Endothelial cell of umbilical vein (primary cell): ENCODE data around the gene HOXC12. TPM values are rescaled to one million over a fixed set of nuclear protein-coding genes. Genes with fewer than 3 reads are reported as not detected.

ENCODE experiments used
- BruUV-seq: library from RNA; stranded (reverse); fragments of 400-500 nt; replicated peaks from 2 replicates; lab custom pipeline; 2021; lab: Mats Ljungman, UMichigan
- CTCF ChIA-PET: fragments of 300-600, 350-600 bp; sonication (Branson Sonifier 250); formaldehyde crosslinking; loops from one replicate; lab custom pipeline; 2021; ENCODE audit warnings: antibody characterized with exemption, inconsistent platforms; lab: Charles Lee
- POLR2A ChIA-PET: fragments of 300-600, 350-600 bp; sonication (Branson Sonifier 250); formaldehyde crosslinking; loops from one replicate; lab custom pipeline; 2021; ENCODE audit warnings: antibody characterized with exemption, inconsistent platforms; lab: Charles Lee
- DNase-seq: peaks from one replicate; pipeline ENCODE4 v3.0.0-alpha.2; 2011; ENCODE audit warnings: low read depth, low spot score
- FAIRE-seq: peaks from 2 replicates; lab custom pipeline; 2011; peaks lifted over from hg19 to GRCh38; lab: Jason Lieb, UNC
- H2AFZ ChIP-seq: 2 replicates; pipeline ENCODE4 v1.6.0; 2012; ENCODE audit warnings: low read depth, low read length, control low read depth, inconsistent platforms
- H3K27ac ChIP-seq: 2 replicates; pipeline ENCODE4 v1.5.1; 2011; ENCODE audit warnings: low read depth, mild to moderate bottlenecking, control low read depth, low read length, moderate library complexity; ENCODE audit not compliant: insufficient read depth
- H3K27me3 ChIP-seq, 2 experiments: 2 replicates each; pipeline versions ENCODE4 v1.6.0 to v1.6.1; 2011; ENCODE audit warnings: low read length in 2 of 2, mixed read lengths in 1 of 2; ENCODE audit not compliant: control insufficient read depth in 2 of 2, insufficient read depth in 2 of 2
- H3K36me3 ChIP-seq, 2 experiments: 2 replicates in 1 of 2; 3 replicates in 1 of 2; pipeline ENCODE4 v1.5.1; 2011; ENCODE audit warnings: low read length in 2 of 2, mild to moderate bottlenecking in 1 of 2, moderate library complexity in 1 of 2; ENCODE audit not compliant: control insufficient read depth in 2 of 2, insufficient read depth in 2 of 2; ENCODE audit errors: extremely low read depth in 1 of 2
- H3K4me1 ChIP-seq: 3 replicates; pipeline ENCODE4 v1.5.1; 2011; ENCODE audit warnings: mild to moderate bottlenecking, low read length; ENCODE audit not compliant: control insufficient read depth, insufficient read depth; ENCODE audit errors: extremely low read depth
- H3K4me2 ChIP-seq: 2 replicates; pipeline ENCODE4 v1.6.1; 2011; ENCODE audit warnings: low read length, control low read depth, mixed read lengths; ENCODE audit not compliant: insufficient read depth
- H3K4me3 ChIP-seq, 3 experiments: fragments of 200-600 bp in 1 of 3; sonication (generic), shearing (Covaris generic) in 1 of 3; replicated peaks in 1 of 3; 2 replicates each; pipeline ENCODE4 v1.5.1; 2011 to 2016; ENCODE audit warnings: control low read depth in 3 of 3, low read length in 3 of 3, mild to moderate bottlenecking in 2 of 3, inconsistent platforms in 1 of 3, low read depth in 1 of 3, moderate library complexity in 1 of 3; ENCODE audit not compliant: insufficient read depth in 1 of 3
- H3K79me2 ChIP-seq: 2 replicates; pipeline ENCODE4 v1.6.0; 2012; ENCODE audit warnings: low read length, inconsistent platforms; ENCODE audit not compliant: control insufficient read depth, insufficient read depth
- H3K9ac ChIP-seq: replicated peaks from 2 replicates; pipeline ENCODE3; 2011; ENCODE audit warnings: low read length, control low read depth; ENCODE audit not compliant: insufficient read depth; ENCODE audit errors: extremely low read depth
- H3K9me1 ChIP-seq: replicated peaks from 3 replicates; pipeline ENCODE4 v1.6.0; 2011; ENCODE audit warnings: mild to moderate bottlenecking, low read length; ENCODE audit not compliant: control insufficient read depth, insufficient read depth; ENCODE audit errors: extremely low read depth
- H3K9me3 ChIP-seq: replicated peaks from 2 replicates; pipeline ENCODE4 v1.5.1; 2012; ENCODE audit warnings: low read length, inconsistent platforms; ENCODE audit not compliant: control insufficient read depth, insufficient read depth
- H4K20me1 ChIP-seq: replicated peaks from 2 replicates; pipeline ENCODE3; 2011; ENCODE audit warnings: mild to moderate bottlenecking, low read length; ENCODE audit not compliant: control insufficient read depth, insufficient read depth; ENCODE audit errors: extremely low read depth
- EZH2 ChIP-seq: IDR thresholded peaks from 2 replicates; pipeline ENCODE4 v1.6.1; 2012; ENCODE audit warnings: borderline replicate concordance, low read depth, mild to moderate bottlenecking, moderate library complexity, low read length, inconsistent platforms; ENCODE audit not compliant: severe bottlenecking
- FOS ChIP-seq: IDR thresholded peaks from 2 replicates; pipeline ENCODE4 v1.6.1; 2011; ENCODE audit warnings: mild to moderate bottlenecking, low read length, moderate library complexity, borderline replicate concordance; ENCODE audit not compliant: insufficient read depth
- GATA2 ChIP-seq: IDR thresholded peaks from 2 replicates; pipeline ENCODE4 v1.7.0; 2011; ENCODE audit warnings: low read depth, mild to moderate bottlenecking, moderate library complexity, mixed read lengths, low read length; ENCODE audit not compliant: insufficient read length, insufficient read depth
- JUN ChIP-seq: IDR thresholded peaks from 2 replicates; pipeline ENCODE4 v1.6.1; 2011; ENCODE audit warnings: borderline replicate concordance, low read depth; ENCODE audit not compliant: insufficient read length, insufficient read depth
- MYC ChIP-seq: IDR thresholded peaks from one replicate; pipeline ENCODE4 v1.6.1; 2011; ENCODE audit warnings: mild to moderate bottlenecking, low read depth, low read length
- POLR2A ChIP-seq: IDR thresholded peaks from 2 replicates; pipeline ENCODE4 v1.6.1; 2012; ENCODE audit warnings: low read depth, mild to moderate bottlenecking, control low read depth, low read length
- POLR2AphosphoS5 ChIP-seq: IDR thresholded peaks from 2 replicates; pipeline ENCODE4 v1.6.1; 2012; ENCODE audit warnings: low read depth, mild to moderate bottlenecking, control low read depth, low read length, moderate library complexity; ENCODE audit not compliant: insufficient read depth
- dilution Hi-C: fragments of 300-500 bp; cut with MboI; formaldehyde crosslinking; loops from one replicate; pipeline ENCODE4 v1.15.0; 2019; ENCODE audit warnings: low sequenced_read_pairs; ENCODE audit not compliant: extremely low pct_ligation_motif_present
- intact Hi-C: fragments of 100-400 bp; cut with micrococcal nuclease; formaldehyde crosslinking; loops from one replicate; pipeline ENCODE4 v1.10.0; 2022
- polyA plus RNA-seq, 4 experiments: library from polyadenylated mRNA; depleted of rRNA in 3 of 4; stranded (reverse) in 3 of 4; unstranded in 1 of 4; fragments of >200 nt; gene quantifications; 2 replicates each; pipeline versions ENCODE4 v1.2.1 to v1.2.3, GENCODE V29; 2011 to 2012; ENCODE audit warnings: missing spikeins in 1 of 4
- total RNA-seq: library from RNA; stranded (reverse); gene quantifications from 2 replicates; pipeline ENCODE4 v1.2.3, GENCODE V29; 2021
- TF ChIP-seq, protein P1 (sequence below), 2 donors: IDR thresholded peaks; 1 replicate in 1 of 2; 2 replicates in 1 of 2; pipeline ENCODE4 v1.5.1; 2011; ENCODE audit warnings: low read length in 2 of 2, mild to moderate bottlenecking in 2 of 2, moderate library complexity in 2 of 2, control low read depth in 1 of 2, inconsistent platforms in 1 of 2, low read depth in 1 of 2; ENCODE audit not compliant: insufficient read depth in 1 of 2; ENCODE audit errors: extremely low read depth in 1 of 2
- TF ChIP-seq, protein P2 (sequence below): IDR thresholded peaks from 2 replicates; pipeline ENCODE4 v1.6.1; 2011; ENCODE audit not compliant: insufficient read depth, insufficient read length

The HOXC12 gene
- total and polyA plus RNA-seq, 2 donors (not counting 3 experiments of a cell fraction or from before 2014, with no cell fraction given) = not detected

DNA sequence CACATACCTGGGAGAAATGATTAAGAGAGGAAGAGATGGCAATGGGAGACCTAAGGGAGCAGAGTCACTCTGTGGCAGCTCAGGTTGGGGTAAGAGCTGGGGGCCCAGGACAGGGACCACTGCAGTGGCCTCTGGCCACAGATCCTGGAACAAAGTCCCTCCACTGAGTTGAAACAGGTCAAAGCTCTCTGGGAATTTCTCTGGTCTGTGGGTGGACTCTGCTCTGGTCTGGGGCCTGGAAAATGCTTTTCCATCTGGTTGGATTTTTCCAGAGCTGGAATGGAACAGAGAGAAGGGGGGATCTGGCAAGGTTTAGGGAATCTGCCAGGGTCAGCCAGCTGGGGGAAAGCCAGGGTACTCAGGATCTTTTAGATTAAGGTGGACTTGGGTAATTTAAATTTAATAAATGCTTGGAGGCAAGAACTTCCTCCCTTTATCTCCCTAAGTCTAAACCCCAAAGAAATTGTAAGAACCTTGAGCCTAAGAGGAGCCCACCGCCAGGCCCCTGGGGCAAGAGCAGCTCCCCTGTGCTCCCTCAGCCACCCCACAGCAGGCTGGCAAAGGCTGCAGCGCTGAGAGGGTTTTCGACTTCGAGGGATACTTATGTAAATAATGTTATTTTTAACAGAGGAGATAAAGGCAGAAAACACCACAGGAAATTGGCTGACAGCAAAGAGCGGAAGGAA lies 34.0 kb downstream of the HOXC12 start:
- H3K27me3 ChIP-seq = peaks cover 89 to 92% of the 10 kb centered on the region in 2 experiments
- CTCF ChIA-PET = interaction anchor here (0.6 to 2.6 kb wide), 8 partner anchors 11 to 220 kb away, joined by 3 to 8 read pairs (median 4); partner anchors contain the start of gene HOXC9
- no peak overlapping the region for H3K4me3 ChIP-seq
- POLR2A ChIA-PET = no interaction called here
- no peaks in the 10 kb centered on the region for H3K36me3 ChIP-seq
- H4K20me1 ChIP-seq = no peaks in the 10 kb centered on the region
- H3K9me3 ChIP-seq = no peaks in the 10 kb centered on the region
- TF ChIP-seq EZH2 = no peak
- no peak for TF ChIP-seq MYC
- TF ChIP-seq JUN = no peak
- TF ChIP-seq FOS = no peak
- TF ChIP-seq, protein P1, sequence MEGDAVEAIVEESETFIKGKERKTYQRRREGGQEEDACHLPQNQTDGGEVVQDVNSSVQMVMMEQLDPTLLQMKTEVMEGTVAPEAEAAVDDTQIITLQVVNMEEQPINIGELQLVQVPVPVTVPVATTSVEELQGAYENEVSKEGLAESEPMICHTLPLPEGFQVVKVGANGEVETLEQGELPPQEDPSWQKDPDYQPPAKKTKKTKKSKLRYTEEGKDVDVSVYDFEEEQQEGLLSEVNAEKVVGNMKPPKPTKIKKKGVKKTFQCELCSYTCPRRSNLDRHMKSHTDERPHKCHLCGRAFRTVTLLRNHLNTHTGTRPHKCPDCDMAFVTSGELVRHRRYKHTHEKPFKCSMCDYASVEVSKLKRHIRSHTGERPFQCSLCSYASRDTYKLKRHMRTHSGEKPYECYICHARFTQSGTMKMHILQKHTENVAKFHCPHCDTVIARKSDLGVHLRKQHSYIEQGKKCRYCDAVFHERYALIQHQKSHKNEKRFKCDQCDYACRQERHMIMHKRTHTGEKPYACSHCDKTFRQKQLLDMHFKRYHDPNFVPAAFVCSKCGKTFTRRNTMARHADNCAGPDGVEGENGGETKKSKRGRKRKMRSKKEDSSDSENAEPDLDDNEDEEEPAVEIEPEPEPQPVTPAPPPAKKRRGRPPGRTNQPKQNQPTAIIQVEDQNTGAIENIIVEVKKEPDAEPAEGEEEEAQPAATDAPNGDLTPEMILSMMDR (IDR thresholded peaks at IDR 0.05; ENCODE audit: extremely low read depth in 1 of 2, insufficient read depth in 1 of 2, low read depth in 1 of 2, low read length in 2 of 2) = no peak
- TF ChIP-seq, protein P2, sequence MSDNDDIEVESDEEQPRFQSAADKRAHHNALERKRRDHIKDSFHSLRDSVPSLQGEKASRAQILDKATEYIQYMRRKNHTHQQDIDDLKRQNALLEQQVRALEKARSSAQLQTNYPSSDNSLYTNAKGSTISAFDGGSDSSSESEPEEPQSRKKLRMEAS = no peak
- TF ChIP-seq POLR2A = no peak
- no peak for TF ChIP-seq GATA2
- no peak for TF ChIP-seq POLR2AphosphoS5
- H3K4me1 ChIP-seq = no peaks in the 10 kb centered on the region
- H3K9ac ChIP-seq = no peak overlapping the region
- dilution Hi-C loops (no loop called here), intact Hi-C loops (loop anchor here (2.0 to 5.0 kb wide), 2 partner anchors 198 to 286 kb away; no protein-coding TSS in a partner anchor)
- no peak overlapping the region for H2AFZ ChIP-seq
- no peak overlapping the region for H3K27ac ChIP-seq
- no peak for FAIRE-seq
- DNase-seq = no peak
- no peak overlapping the region for H3K4me2 ChIP-seq
- H3K9me1 ChIP-seq = no peaks in the 10 kb centered on the region
- H3K79me2 ChIP-seq = no peaks in the 10 kb centered on the region
- no TSS peak for BruUV-seq
